ENCODE data around the gene DDX6. TPM values are rescaled to one million over a fixed set of nuclear protein-coding genes. Genes with fewer than 3 reads are reported as not detected.

The DDX6 gene
- total RNA-seq, 1 donor from 2014 or later, result 332 TPM

- Mint-ChIP-seq H3K4me3 (no peak overlapping the region), H3K9me3 (no peaks in the 10 kb centered on the region), H3K4me1 (no peaks in the 10 kb centered on the region), H3K27ac (no peak overlapping the region), H3K36me3 (peaks cover 27% of the 10 kb centered on the region), H3K27me3 (ENCODE audit: insufficient read depth, low read depth) (no peaks in the 10 kb centered on the region)
- peaks cover 3% of the 10 kb centered on the region for H3K4me1 ChIP-seq
- H3K27me3 ChIP-seq, result no peaks in the 10 kb centered on the region
- no peak overlapping the region for H3K4me3 ChIP-seq
- H2AFZ ChIP-seq (replicated peaks), result no peak overlapping the region
- H4K20me1 ChIP-seq (ENCODE audit: low read depth), result peaks cover 37% of the 10 kb centered on the region
- TF ChIP-seq EZH2 (IDR thresholded peaks at IDR 0.05) (no peak), EZH2phosphoT487 (IDR thresholded peaks at IDR 0.05) (no peak), CTCF (IDR thresholded peaks at IDR 0.05) (no peak)
- H3K79me2 ChIP-seq (ENCODE audit: low read depth), result no peaks in the 10 kb centered on the region
- no peak overlapping the region for H3K4me2 ChIP-seq
- no peak for DNase-seq (ENCODE audit: low spot score)
- H3K9ac ChIP-seq, result no peak overlapping the region
- H3K9me3 ChIP-seq (ENCODE audit: low read depth), result no peaks in the 10 kb centered on the region
- peaks cover 11% of the 10 kb centered on the region for H3K36me3 ChIP-seq
- peak overlapping the region; percentile 31 for H3K27ac ChIP-seq
- peaks cover 59% of the 10 kb centered on the region for H3F3A ChIP-seq (ENCODE audit: low read depth)
These were observed 42.9 kb downstream of the DDX6 start for GRCh38 chr11:118748056-118748455.

- Histone ChIP-seq H3K9me3 (ENCODE audit: low read depth) (no peaks in the 10 kb centered on the region), H3K4me2 (no peak overlapping the region), H3K9ac (no peak overlapping the region), H4K20me1 (ENCODE audit: low read depth) (peaks cover 32% of the 10 kb centered on the region), H2AFZ (replicated peaks) (no peak overlapping the region), H3K27me3 (no peaks in the 10 kb centered on the region), H3K79me2 (ENCODE audit: low read depth) (no peaks in the 10 kb centered on the region), H3K4me3 (no peak overlapping the region), H3K27ac (peak overlapping the region; percentile 79), H3K36me3 (peaks cover 8% of the 10 kb centered on the region), H3F3A (ENCODE audit: low read depth) (peaks cover 50% of the 10 kb centered on the region), H3K4me1 (peaks cover 3% of the 10 kb centered on the region)
- Mint-ChIP-seq H3K4me3 (no peak overlapping the region), H3K4me1 (no peaks in the 10 kb centered on the region), H3K9me3 (no peaks in the 10 kb centered on the region), H3K36me3 (peaks cover 26% of the 10 kb centered on the region), H3K27me3 (ENCODE audit: insufficient read depth, low read depth) (peaks cover 3% of the 10 kb centered on the region), H3K27ac (no peak overlapping the region)
- no peak for DNase-seq (ENCODE audit: low spot score)
- TF ChIP-seq EZH2phosphoT487 (IDR thresholded peaks at IDR 0.05) (no peak), EZH2 (IDR thresholded peaks at IDR 0.05) (no peak), CTCF (IDR thresholded peaks at IDR 0.05) (no peak)
These were observed 43.9 kb downstream of the DDX6 start for GRCh38 chr11:118746988-118747585.

- H3K27ac Mint-ChIP-seq, result no peak overlapping the region
- peaks cover 6% of the 10 kb centered on the region for H3K4me1 Mint-ChIP-seq
- Histone ChIP-seq H4K20me1 (ENCODE audit: low read depth) (peaks cover 17% of the 10 kb centered on the region), H3K4me2 (no peak overlapping the region), H2AFZ (replicated peaks) (no peak overlapping the region), H3K9ac (no peak overlapping the region), H3K79me2 (ENCODE audit: low read depth) (no peaks in the 10 kb centered on the region), H3K4me1 (peaks cover 3% of the 10 kb centered on the region), H3K36me3 (no peaks in the 10 kb centered on the region), H3K27ac (no peak overlapping the region), H3K4me3 (no peak overlapping the region), H3F3A (ENCODE audit: low read depth) (peaks cover 31% of the 10 kb centered on the region), H3K9me3 (ENCODE audit: low read depth) (no peaks in the 10 kb centered on the region), H3K27me3 (no peaks in the 10 kb centered on the region)
- H3K4me3 Mint-ChIP-seq, result no peak overlapping the region
- TF ChIP-seq EZH2 (IDR thresholded peaks at IDR 0.05), result no peak
- no peak for DNase-seq (ENCODE audit: low spot score)
- H3K9me3 Mint-ChIP-seq, result no peaks in the 10 kb centered on the region
- H3K36me3 Mint-ChIP-seq, result peaks cover 6% of the 10 kb centered on the region
- H3K27me3 Mint-ChIP-seq (ENCODE audit: insufficient read depth, low read depth), result peaks cover 5% of the 10 kb centered on the region
These were observed 46.9 kb downstream of the DDX6 start for GRCh38 chr11:118744046-118744445.

- H2AFZ ChIP-seq (replicated peaks), result no peak overlapping the region
- no peaks in the 10 kb centered on the region for H3K27me3 ChIP-seq
- peaks cover 6% of the 10 kb centered on the region for H3K4me1 Mint-ChIP-seq
- peaks cover 15% of the 10 kb centered on the region for H3F3A ChIP-seq (ENCODE audit: low read depth)
- H3K4me1 ChIP-seq, result no peaks in the 10 kb centered on the region
- H3K9me3 ChIP-seq (ENCODE audit: low read depth), result no peaks in the 10 kb centered on the region
- no peak overlapping the region for H3K9ac ChIP-seq
- no peak for DNase-seq (ENCODE audit: low spot score)
- no peaks in the 10 kb centered on the region for H3K79me2 ChIP-seq (ENCODE audit: low read depth)
- TF ChIP-seq EZH2 (IDR thresholded peaks at IDR 0.05), result no peak
- TF ChIP-seq EZH2phosphoT487 (IDR thresholded peaks at IDR 0.05), result no peak
- TF ChIP-seq CTCF (IDR thresholded peaks at IDR 0.05), result no peak
- no peak overlapping the region for H3K4me3 Mint-ChIP-seq
- H3K27ac ChIP-seq, result no peak overlapping the region
- peaks cover 3% of the 10 kb centered on the region for H3K9me3 Mint-ChIP-seq
- H3K36me3 ChIP-seq, result no peaks in the 10 kb centered on the region
- peaks cover 9% of the 10 kb centered on the region for H3K27me3 Mint-ChIP-seq (ENCODE audit: insufficient read depth, low read depth)
- peaks cover 2% of the 10 kb centered on the region for H4K20me1 ChIP-seq (ENCODE audit: low read depth)
- peak overlapping the region; percentile 33 for H3K27ac Mint-ChIP-seq
- no peak overlapping the region for H3K4me2 ChIP-seq
- no peak overlapping the region for H3K4me3 ChIP-seq
- H3K36me3 Mint-ChIP-seq, result no peaks in the 10 kb centered on the region
These were observed 48.7 kb downstream of the DDX6 start for GRCh38 chr11:118742304-118742703.

Measured in neural progenitor cell (in vitro differentiated cells).